NB4 (cell line): Measurements from ENCODE around the gene CPXM1.

Experiments
- DNase-seq: peaks from one replicate; pipeline ENCODE4 v3.0.0; 2010; ENCODE audit warnings: low read depth
- H3K4me3 ChIP-seq: one replicate; pipeline ENCODE4 v1.5.1; 2011; ENCODE audit warnings: mild to moderate bottlenecking, low read depth, low read length, moderate library complexity
- MAX ChIP-seq: IDR thresholded peaks from 2 replicates; pipeline ENCODE4 v1.6.1; 2011; ENCODE audit warnings: low read depth, low read length
- MYC ChIP-seq: IDR thresholded peaks from 2 replicates; pipeline ENCODE4 v1.6.1; 2011; ENCODE audit warnings: low read depth, low read length
- POLR2A ChIP-seq: IDR thresholded peaks from 2 replicates; pipeline ENCODE4 v1.6.1; 2011; ENCODE audit warnings: mild to moderate bottlenecking; ENCODE audit not compliant: insufficient read length; ENCODE audit errors: extremely low read depth
- TF ChIP-seq, protein P1 (sequence below): IDR thresholded peaks from one replicate; pipeline ENCODE4 v1.5.1; 2012; ENCODE audit warnings: low read depth, low read length

The CPXM1 gene

DNA sequence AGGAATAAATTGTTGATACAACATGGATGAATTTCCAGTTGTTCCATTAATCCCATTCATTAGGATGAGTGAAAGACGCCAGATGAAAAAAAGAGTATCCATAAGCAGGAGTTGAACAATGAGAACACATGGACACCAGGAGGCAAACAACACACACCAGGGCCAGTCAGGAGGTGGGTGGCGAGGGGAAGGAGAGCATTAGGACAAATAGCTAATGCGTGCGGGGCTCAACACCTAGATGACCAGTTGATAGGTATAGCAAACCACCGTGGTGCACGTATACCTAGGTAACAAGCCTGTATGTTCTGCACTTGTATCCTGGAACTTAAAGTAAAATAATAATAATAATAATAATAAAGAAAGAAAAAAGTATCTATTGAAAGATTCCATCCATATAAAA, 28.9 kb upstream of the CPXM1 start:
- no peak for DNase-seq
- no peak overlapping the region for H3K4me3 ChIP-seq
- TF ChIP-seq POLR2A (no peak), MYC (no peak), MAX (no peak)
- TF ChIP-seq, protein P1, sequence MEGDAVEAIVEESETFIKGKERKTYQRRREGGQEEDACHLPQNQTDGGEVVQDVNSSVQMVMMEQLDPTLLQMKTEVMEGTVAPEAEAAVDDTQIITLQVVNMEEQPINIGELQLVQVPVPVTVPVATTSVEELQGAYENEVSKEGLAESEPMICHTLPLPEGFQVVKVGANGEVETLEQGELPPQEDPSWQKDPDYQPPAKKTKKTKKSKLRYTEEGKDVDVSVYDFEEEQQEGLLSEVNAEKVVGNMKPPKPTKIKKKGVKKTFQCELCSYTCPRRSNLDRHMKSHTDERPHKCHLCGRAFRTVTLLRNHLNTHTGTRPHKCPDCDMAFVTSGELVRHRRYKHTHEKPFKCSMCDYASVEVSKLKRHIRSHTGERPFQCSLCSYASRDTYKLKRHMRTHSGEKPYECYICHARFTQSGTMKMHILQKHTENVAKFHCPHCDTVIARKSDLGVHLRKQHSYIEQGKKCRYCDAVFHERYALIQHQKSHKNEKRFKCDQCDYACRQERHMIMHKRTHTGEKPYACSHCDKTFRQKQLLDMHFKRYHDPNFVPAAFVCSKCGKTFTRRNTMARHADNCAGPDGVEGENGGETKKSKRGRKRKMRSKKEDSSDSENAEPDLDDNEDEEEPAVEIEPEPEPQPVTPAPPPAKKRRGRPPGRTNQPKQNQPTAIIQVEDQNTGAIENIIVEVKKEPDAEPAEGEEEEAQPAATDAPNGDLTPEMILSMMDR: no peak

DNA sequence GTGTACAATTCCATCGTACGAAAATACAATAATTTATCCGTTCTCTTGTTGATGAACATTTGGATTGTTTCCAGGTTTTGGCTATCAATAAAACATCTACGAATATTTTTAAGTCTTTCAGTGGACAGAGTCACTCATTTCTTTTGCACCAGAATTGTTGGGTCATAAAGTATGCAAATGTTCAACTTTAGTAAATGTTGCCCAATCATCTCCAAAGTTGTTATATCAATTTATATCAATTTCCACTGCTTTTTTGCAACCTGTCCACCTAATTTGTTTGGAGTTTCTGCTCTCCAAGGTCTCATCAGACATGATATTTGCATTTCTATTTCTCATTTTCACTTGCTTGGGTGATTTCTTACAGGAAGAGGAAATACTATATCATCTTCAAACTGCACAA, 26.2 kb upstream of the CPXM1 start:
- H3K4me3 ChIP-seq: no peak overlapping the region
- TF ChIP-seq, protein P1: no peak
- TF ChIP-seq MYC (no peak), MAX (no peak), POLR2A (no peak)
- DNase-seq: no peak

DNA sequence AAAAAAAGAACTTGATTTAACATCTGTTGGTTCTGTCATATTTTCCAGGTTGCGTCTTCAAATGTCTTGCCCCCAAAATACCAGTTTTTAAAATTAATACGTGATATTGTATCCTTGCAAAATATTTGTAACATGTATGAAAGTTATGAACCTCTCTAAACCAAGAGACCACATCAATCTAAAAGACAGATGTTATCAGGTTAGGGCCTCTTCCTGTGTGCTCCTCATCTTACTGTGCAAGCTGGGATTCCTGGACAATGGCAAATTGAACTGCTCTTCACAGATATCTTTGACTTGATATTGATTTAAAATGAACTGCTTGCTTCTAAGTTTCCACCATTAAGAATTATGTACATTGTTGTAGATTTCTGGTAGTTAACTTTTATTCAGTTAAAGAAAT, 25.3 kb upstream of the CPXM1 start:
- TF ChIP-seq MAX: no peak
- TF ChIP-seq, protein P1: no peak
- TF ChIP-seq POLR2A: no peak
- TF ChIP-seq MYC: no peak

GRCh38 chr20:2822073-2822472, 21.6 kb upstream of the CPXM1 start:
- TF ChIP-seq MYC: no peak
- no peak for TF ChIP-seq POLR2A
- TF ChIP-seq MAX: no peak
- H3K4me3 ChIP-seq: no peak overlapping the region
- peak; percentile 73 for DNase-seq

More for the DNA sequence above, 25.3 kb upstream of the CPXM1 start:
- DNase-seq: no peak
- H3K4me3 ChIP-seq: no peak overlapping the region

GRCh38 chr20:2820896-2821869, 20.8 kb upstream of the CPXM1 start:
- TF ChIP-seq POLR2A (no peak), MAX (no peak), MYC (no peak)
- TF ChIP-seq, protein P1: no peak
- no peak for DNase-seq
- H3K4me3 ChIP-seq: no peak overlapping the region
